ENCODE results near the gene GALNS.

Gene GALNS

DNA sequence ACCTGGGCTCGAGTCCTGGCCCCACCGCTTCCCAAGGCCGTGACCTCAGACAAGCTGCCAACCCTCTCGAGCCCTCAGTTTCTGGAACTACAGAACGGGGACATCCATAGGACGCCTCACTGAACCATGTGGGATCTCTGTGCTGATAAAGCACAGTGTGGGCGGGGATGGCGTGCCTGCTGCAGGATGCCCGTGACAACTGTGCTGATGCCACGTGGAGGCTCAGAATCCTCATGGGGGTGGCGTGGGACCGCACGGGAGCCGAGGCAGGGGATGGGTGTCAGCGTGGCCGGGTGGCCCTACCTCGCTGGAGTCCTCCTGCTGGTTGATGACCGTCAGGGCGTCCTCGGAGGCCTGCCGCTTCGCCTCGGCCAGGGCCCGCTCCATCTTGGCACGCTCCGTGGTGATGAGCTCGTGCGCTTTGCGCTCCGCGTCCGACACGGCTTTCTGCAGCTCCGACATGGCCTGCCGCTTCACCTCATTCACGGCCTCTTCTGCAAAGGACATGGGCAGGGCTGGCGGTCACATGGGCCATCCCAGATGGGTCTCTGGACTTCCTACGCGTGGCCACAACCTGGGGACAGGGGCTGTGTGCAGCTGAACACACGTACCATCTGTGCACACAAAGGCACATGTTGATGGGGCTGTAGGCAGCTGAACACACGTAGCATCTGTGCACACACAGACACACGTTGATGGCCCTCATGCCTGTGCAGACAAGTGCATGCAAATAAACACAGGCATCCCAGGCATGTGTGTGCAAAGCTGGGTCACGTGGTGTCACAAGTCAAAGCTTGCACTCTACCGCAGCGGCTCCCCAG lies 22.4 kb upstream of the GALNS start:
- H3K4me1 ChIP-seq (ENCODE audit: insufficient read depth, insufficient read length): peaks cover 24% of the 10 kb centered on the region
- H3K9ac ChIP-seq (ENCODE audit: insufficient read length, low read depth): no peak overlapping the region
- TF ChIP-seq ZNF274 (IDR thresholded peaks at IDR 0.05; ENCODE audit: low read depth, low read length) (no peak), YY1 (IDR thresholded peaks at IDR 0.05; ENCODE audit: insufficient read depth, insufficient read length) (no peak), SUZ12 (IDR thresholded peaks at IDR 0.05; ENCODE audit: extremely low read depth, insufficient read depth, insufficient read length) (no peak)
- H3K4me3 ChIP-seq (ENCODE audit: insufficient read length, low read depth): no peak overlapping the region
- no peaks in the 10 kb centered on the region for H3K9me3 ChIP-seq (ENCODE audit: insufficient read depth, low read length)
- no peaks in the 10 kb centered on the region for H3K27me3 ChIP-seq (ENCODE audit: insufficient read depth, insufficient read length)
- H3K36me3 ChIP-seq (ENCODE audit: insufficient read depth, insufficient read length, low read length): no peaks in the 10 kb centered on the region
- DNase-seq (ENCODE audit: low read depth, low spot score): no peak

DNA sequence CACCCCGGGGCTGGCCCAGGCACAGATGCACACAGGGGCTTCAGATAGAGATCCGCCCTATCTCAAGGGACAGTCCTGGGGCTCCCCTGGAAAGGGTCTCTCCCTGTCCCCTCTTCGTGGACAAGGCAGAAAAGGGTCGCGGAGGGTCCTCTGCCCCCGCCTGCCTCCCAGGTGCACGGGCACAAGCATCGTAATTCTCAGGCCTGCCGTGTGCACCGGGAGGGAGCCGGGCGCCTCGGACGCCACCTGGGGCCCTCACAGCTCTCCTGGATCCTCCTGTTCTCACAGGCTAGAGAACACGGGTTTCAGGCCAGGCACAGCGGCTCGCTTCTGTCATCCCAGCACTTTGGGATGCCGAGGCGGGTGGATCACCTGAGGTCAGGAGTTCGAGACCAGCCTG lies 21.6 kb upstream of the GALNS start:
- no peak for DNase-seq (ENCODE audit: low read depth, low spot score)
- Histone ChIP-seq H3K9ac (ENCODE audit: insufficient read length, low read depth) (no peak overlapping the region), H3K27me3 (ENCODE audit: insufficient read depth, insufficient read length) (no peaks in the 10 kb centered on the region), H3K4me3 (ENCODE audit: insufficient read length, low read depth) (no peak overlapping the region), H3K36me3 (ENCODE audit: insufficient read depth, insufficient read length, low read length) (no peaks in the 10 kb centered on the region), H3K4me1 (ENCODE audit: insufficient read depth, insufficient read length) (peaks cover 24% of the 10 kb centered on the region), H3K9me3 (ENCODE audit: insufficient read depth, low read length) (no peaks in the 10 kb centered on the region)
- TF ChIP-seq YY1 (IDR thresholded peaks at IDR 0.05; ENCODE audit: insufficient read depth, insufficient read length) (no peak), SUZ12 (IDR thresholded peaks at IDR 0.05; ENCODE audit: extremely low read depth, insufficient read depth, insufficient read length) (no peak), ZNF274 (IDR thresholded peaks at IDR 0.05; ENCODE audit: low read depth, low read length) (no peak)

DNA sequence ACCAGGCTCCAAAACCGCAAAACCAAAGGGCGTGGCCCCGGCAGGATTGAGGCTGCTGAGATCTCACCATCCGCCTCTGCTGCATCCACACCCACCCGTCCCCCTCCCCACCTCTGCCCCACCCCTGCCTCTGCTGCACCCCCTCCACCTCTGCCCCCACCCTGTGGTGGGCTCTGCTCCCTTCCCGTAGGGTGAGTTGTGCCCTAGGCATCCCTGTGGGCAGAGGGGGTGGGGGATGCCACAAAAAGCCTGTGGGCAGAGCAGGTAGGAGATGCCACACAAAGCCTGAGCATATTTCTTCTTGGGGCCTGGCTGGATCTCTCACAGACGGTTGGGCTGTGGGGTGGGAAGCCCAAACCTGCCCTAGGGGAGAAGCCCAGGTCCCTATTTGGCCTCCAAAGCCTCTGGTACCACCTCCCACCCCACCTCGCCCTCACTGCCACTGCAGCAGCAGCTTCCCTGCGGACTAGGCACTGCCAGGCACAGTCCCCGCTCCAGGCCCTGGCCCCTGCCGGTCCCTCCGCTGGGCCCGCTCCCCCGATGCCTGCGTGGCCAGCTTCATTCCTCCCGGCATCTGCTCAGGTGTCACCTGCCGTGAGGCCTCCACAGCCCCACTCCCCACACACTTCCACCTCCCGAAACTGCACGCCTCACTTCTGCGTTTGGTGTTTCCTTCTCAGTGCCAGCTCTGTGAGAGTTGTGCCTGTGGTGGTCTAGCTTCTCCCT lies 21.0 kb upstream of the GALNS start:
- DNase-seq (ENCODE audit: low read depth, low spot score): no peak
- H3K9ac ChIP-seq (ENCODE audit: insufficient read length, low read depth): peak overlapping the region; percentile 3
- no peak overlapping the region for H3K4me3 ChIP-seq (ENCODE audit: insufficient read length, low read depth)
- H3K4me1 ChIP-seq (ENCODE audit: insufficient read depth, insufficient read length): peaks cover 24% of the 10 kb centered on the region
- H3K9me3 ChIP-seq (ENCODE audit: insufficient read depth, low read length): no peaks in the 10 kb centered on the region
- TF ChIP-seq SUZ12 (IDR thresholded peaks at IDR 0.05; ENCODE audit: extremely low read depth, insufficient read depth, insufficient read length): no peak
- no peak for TF ChIP-seq ZNF274 (IDR thresholded peaks at IDR 0.05; ENCODE audit: low read depth, low read length)
- no peak for TF ChIP-seq YY1 (IDR thresholded peaks at IDR 0.05; ENCODE audit: insufficient read depth, insufficient read length)
- H3K36me3 ChIP-seq (ENCODE audit: insufficient read depth, insufficient read length, low read length): no peaks in the 10 kb centered on the region
- no peaks in the 10 kb centered on the region for H3K27me3 ChIP-seq (ENCODE audit: insufficient read depth, insufficient read length)

DNA sequence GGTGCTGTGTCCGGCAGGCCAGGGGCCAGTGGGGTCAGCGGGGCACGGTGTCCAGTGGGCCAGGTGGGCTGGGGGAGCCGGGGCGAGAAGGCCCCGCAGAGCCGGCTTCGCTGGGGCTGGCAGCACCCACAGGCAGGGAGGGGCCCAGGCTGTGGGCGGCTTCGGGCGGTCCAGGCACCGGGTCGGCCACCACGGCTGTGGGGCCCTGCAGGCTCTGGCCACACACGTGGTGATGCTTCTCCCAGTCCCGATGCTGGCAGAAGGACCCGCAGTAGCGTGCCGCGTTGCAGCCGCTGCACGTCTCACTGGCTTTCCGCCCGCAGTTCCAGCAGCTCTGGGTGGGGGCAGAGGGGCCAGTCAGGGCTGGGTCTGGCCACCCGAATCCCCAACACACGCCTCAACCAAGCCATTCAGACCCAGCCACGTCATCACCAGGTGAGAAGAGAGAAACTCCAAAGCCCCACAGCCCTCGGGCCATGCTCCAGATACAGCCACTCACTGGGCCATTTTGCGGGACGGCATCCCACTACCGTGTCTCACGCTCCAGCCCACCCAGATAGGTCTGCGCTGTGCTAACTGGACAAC lies 20.3 kb upstream of the GALNS start:
- DNase-seq (ENCODE audit: low read depth, low spot score): no peak
- no peak for TF ChIP-seq SUZ12 (IDR thresholded peaks at IDR 0.05; ENCODE audit: extremely low read depth, insufficient read depth, insufficient read length)
- TF ChIP-seq YY1 (IDR thresholded peaks at IDR 0.05; ENCODE audit: insufficient read depth, insufficient read length): no peak
- no peak for TF ChIP-seq ZNF274 (IDR thresholded peaks at IDR 0.05; ENCODE audit: low read depth, low read length)
- Histone ChIP-seq H3K4me3 (ENCODE audit: insufficient read length, low read depth) (no peak overlapping the region), H3K9me3 (ENCODE audit: insufficient read depth, low read length) (no peaks in the 10 kb centered on the region), H3K36me3 (ENCODE audit: insufficient read depth, insufficient read length, low read length) (no peaks in the 10 kb centered on the region), H3K9ac (ENCODE audit: insufficient read length, low read depth) (no peak overlapping the region), H3K27me3 (ENCODE audit: insufficient read depth, insufficient read length) (no peaks in the 10 kb centered on the region), H3K4me1 (ENCODE audit: insufficient read depth, insufficient read length) (peaks cover 19% of the 10 kb centered on the region)

DNA sequence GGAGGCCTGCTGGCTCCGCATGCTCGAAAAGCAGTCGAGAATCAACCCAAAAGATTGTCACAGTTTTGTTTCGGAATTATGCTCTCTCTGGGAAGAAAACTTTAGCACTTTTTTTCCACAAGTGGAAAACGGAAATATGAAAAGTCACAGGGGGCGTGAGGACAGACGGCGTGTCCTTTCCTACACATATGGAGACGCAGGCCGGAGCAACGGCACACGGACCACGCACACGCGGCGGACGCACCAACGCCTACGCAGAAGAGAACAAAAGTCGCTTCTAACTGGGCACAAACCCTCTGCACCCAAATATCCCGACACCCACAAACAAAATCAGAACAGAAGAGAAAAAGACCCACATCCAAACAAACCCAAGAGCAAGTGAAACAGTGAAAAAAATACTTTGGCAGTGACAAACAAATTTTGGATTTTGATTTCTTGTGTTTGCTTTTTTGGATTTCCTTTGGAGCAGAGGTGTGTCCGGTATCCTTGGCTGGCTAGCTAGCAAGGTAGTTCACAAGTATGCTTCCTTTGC lies 19.0 kb upstream of the GALNS start:
- H3K9ac ChIP-seq (ENCODE audit: insufficient read length, low read depth): no peak overlapping the region
- H3K9me3 ChIP-seq (ENCODE audit: insufficient read depth, low read length): no peaks in the 10 kb centered on the region
- no peaks in the 10 kb centered on the region for H3K36me3 ChIP-seq (ENCODE audit: insufficient read depth, insufficient read length, low read length)
- no peaks in the 10 kb centered on the region for H3K27me3 ChIP-seq (ENCODE audit: insufficient read depth, insufficient read length)
- H3K4me3 ChIP-seq (ENCODE audit: insufficient read length, low read depth): no peak overlapping the region
- H3K4me1 ChIP-seq (ENCODE audit: insufficient read depth, insufficient read length): peaks cover 10% of the 10 kb centered on the region
- DNase-seq (ENCODE audit: low read depth, low spot score): no peak
- no peak for TF ChIP-seq SUZ12 (IDR thresholded peaks at IDR 0.05; ENCODE audit: extremely low read depth, insufficient read depth, insufficient read length)

DNA sequence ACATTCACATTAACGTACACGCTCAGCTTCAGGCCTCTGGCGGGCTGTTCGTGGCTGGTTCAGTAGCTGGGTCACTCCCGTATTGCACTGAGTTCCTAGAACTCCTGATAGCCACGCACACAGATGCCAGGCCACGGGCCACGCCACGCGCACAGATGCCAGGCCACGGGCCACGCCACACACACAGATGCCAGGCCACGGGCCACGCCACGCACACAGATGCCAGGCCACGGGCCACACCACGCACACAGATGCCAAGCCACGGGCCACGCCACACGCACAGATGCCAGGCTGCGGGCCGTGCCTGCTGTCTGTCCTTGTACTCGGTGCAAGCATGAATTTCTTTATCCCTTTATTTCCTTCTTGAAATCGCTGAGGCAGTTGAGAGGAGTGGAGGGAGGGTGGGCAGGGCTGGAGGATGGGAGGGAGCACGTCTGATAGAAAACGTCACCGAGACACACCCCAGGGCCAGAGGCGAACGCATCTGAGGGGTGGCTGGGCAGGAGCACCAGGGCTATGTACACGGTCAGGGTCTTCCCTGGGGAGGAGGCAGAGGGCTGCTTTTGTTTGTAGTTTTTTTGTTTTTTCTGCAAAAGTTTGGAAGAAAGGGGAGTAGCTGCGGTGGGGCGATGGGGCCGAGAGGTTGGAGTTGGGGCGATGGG lies 18.3 kb upstream of the GALNS start:
- no peak overlapping the region for H3K9ac ChIP-seq (ENCODE audit: insufficient read length, low read depth)
- H3K4me1 ChIP-seq (ENCODE audit: insufficient read depth, insufficient read length): peaks cover 10% of the 10 kb centered on the region

More for the DNA sequence above, 18.3 kb upstream of the GALNS start:
- Histone ChIP-seq H3K4me3 (ENCODE audit: insufficient read length, low read depth) (no peak overlapping the region), H3K36me3 (ENCODE audit: insufficient read depth, insufficient read length, low read length) (no peaks in the 10 kb centered on the region), H3K9me3 (ENCODE audit: insufficient read depth, low read length) (no peaks in the 10 kb centered on the region), H3K27me3 (ENCODE audit: insufficient read depth, insufficient read length) (no peaks in the 10 kb centered on the region)
- DNase-seq (ENCODE audit: low read depth, low spot score): no peak
- TF ChIP-seq YY1 (IDR thresholded peaks at IDR 0.05; ENCODE audit: insufficient read depth, insufficient read length): no peak
- no peak for TF ChIP-seq SUZ12 (IDR thresholded peaks at IDR 0.05; ENCODE audit: extremely low read depth, insufficient read depth, insufficient read length)
- no peak for TF ChIP-seq ZNF274 (IDR thresholded peaks at IDR 0.05; ENCODE audit: low read depth, low read length)

Data from NT2/D1 (cell line).